ENCODE measurements around the gene PITHD1. TPM values are rescaled to one million over a fixed set of nuclear protein-coding genes. Genes with fewer than 3 reads are reported as not detected.

The PITHD1 gene
- total RNA-seq, 6 donors from 2014 or later, result 29.5 to 57.0 (median 45.1) TPM

GRCh38 chr1:23816906-23817305 is 38.7 kb downstream of the PITHD1 start:
- no peak for TF ChIP-seq POLR2A (IDR thresholded peaks at IDR 0.05)
- no peak for TF ChIP-seq EP300 (IDR thresholded peaks at IDR 0.05)
- no peak for TF ChIP-seq POLR2AphosphoS5 (IDR thresholded peaks at IDR 0.05)
- TF ChIP-seq, protein P1, sequence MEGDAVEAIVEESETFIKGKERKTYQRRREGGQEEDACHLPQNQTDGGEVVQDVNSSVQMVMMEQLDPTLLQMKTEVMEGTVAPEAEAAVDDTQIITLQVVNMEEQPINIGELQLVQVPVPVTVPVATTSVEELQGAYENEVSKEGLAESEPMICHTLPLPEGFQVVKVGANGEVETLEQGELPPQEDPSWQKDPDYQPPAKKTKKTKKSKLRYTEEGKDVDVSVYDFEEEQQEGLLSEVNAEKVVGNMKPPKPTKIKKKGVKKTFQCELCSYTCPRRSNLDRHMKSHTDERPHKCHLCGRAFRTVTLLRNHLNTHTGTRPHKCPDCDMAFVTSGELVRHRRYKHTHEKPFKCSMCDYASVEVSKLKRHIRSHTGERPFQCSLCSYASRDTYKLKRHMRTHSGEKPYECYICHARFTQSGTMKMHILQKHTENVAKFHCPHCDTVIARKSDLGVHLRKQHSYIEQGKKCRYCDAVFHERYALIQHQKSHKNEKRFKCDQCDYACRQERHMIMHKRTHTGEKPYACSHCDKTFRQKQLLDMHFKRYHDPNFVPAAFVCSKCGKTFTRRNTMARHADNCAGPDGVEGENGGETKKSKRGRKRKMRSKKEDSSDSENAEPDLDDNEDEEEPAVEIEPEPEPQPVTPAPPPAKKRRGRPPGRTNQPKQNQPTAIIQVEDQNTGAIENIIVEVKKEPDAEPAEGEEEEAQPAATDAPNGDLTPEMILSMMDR (IDR thresholded peaks at IDR 0.05), result no peak
- no peak overlapping the region for H3K27ac ChIP-seq
- ATAC-seq (ENCODE audit: low FRiP score in 2 of 2) (no peak), DNase-seq (no peak)
- peaks cover 6 to 76% (median 56%) of the 10 kb centered on the region in 4 donors for H3K36me3 ChIP-seq
- no peak overlapping the region for H3K4me3 ChIP-seq
- no peaks in the 10 kb centered on the region for H3K4me1 ChIP-seq
- no peaks in the 10 kb centered on the region for H3K27me3 ChIP-seq
- H3K9me3 ChIP-seq, result no peaks in the 10 kb centered on the region

DNA sequence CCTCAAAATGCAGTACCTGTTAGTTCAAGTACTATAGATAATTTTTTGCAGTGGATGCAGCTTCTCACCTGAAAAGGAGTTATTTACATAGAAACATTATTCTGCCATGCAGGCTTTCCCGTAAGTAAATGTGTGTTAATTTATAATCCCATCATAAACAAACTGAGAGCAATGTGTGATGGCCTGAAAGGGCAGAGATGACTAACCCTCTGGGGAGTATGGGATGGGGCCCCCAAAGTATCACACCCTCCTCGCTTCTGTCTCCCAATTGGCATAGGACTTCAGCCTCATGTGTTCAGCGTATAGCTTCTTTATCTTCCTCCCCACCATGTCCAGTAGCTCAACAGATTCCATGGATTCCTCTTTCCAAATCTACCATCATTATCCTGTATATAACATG is 39.4 kb downstream of the PITHD1 start:
- DNase-seq, result no peak
- ATAC-seq (ENCODE audit: low FRiP score in 2 of 2), result no peak
- TF ChIP-seq POLR2A (IDR thresholded peaks at IDR 0.05), result no peak
- no peak for TF ChIP-seq EP300 (IDR thresholded peaks at IDR 0.05)
- TF ChIP-seq POLR2AphosphoS5 (IDR thresholded peaks at IDR 0.05), result no peak
- Histone ChIP-seq H3K9me3 (no peaks in the 10 kb centered on the region), H3K27ac (no peak overlapping the region), H3K36me3 (peaks cover 6 to 69% (median 53%) of the 10 kb centered on the region in 4 donors), H3K4me3 (no peak overlapping the region), H3K27me3 (no peaks in the 10 kb centered on the region), H3K4me1 (no peaks in the 10 kb centered on the region)
- WGBS, 2 donors, result 84 to 98% methylated on average over 3 of the region's 3 CpGs

DNA sequence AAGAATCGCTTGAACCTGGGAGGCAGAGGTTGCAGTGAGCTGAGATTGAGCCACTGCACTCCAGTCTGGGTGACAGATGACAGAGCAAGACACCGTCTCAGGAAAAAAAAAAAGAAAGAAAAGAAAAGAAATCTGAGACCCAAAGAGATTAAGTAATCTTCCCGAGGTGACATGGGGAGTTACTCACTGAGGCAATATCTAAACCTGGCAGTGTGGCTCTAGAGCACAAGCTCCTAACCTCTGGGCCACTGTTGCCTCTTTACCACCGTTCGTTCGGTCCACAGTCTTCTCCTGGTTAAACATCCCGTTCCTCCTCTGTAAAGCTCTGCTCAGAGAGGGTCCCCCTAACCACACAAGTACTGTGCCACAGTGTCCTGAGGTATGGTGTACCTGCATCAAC is 45.5 kb downstream of the PITHD1 start:
- TF ChIP-seq EP300 (IDR thresholded peaks at IDR 0.05), result no peak
- TF ChIP-seq POLR2AphosphoS5 (IDR thresholded peaks at IDR 0.05), result no peak
- no peak for TF ChIP-seq POLR2A (IDR thresholded peaks at IDR 0.05)
- TF ChIP-seq, protein P1 (IDR thresholded peaks at IDR 0.05), result no peak
- Histone ChIP-seq H3K27me3 (no peaks in the 10 kb centered on the region), H3K27ac (no peak overlapping the region), H3K36me3 (peaks cover 0 to 9% (median 4%) of the 10 kb centered on the region in 4 donors), H3K9me3 (no peaks in the 10 kb centered on the region), H3K4me1 (peaks cover 7 to 13% (median 9%) of the 10 kb centered on the region in 4 donors), H3K4me3 (no peak overlapping the region)
- ATAC-seq (ENCODE audit: low FRiP score in 2 of 2) (no peak), DNase-seq (no peak)
- 81 to 83% methylated on average over 7 of the region's 7 CpGs for WGBS, 2 donors

GRCh38 chr1:23824711-23825075 is 46.5 kb downstream of the PITHD1 start:
- Histone ChIP-seq H3K9me3 (no peaks in the 10 kb centered on the region), H3K27me3 (no peaks in the 10 kb centered on the region), H3K36me3 (peaks cover 0 to 3% (median 0%) of the 10 kb centered on the region in 4 donors), H3K4me1 (peaks cover 7 to 13% (median 9%) of the 10 kb centered on the region in 4 donors), H3K4me3 (peak overlapping the region; percentile 72 to 96 (median 82)), H3K27ac (peak overlapping the region; percentile 91 to 98 (median 94))
- TF ChIP-seq POLR2A (IDR thresholded peaks at IDR 0.05), result no peak
- TF ChIP-seq, protein P1 (IDR thresholded peaks at IDR 0.05), result no peak
- no peak for TF ChIP-seq EP300 (IDR thresholded peaks at IDR 0.05)
- TF ChIP-seq POLR2AphosphoS5 (IDR thresholded peaks at IDR 0.05), result no peak
- 4 to 9% methylated on average over 8 of the region's 8 CpGs for WGBS, 2 donors
- DNase-seq, result no peak
- peak in 1 of 2 donors; percentile 15 for ATAC-seq (ENCODE audit: low FRiP score in 2 of 2)

DNA sequence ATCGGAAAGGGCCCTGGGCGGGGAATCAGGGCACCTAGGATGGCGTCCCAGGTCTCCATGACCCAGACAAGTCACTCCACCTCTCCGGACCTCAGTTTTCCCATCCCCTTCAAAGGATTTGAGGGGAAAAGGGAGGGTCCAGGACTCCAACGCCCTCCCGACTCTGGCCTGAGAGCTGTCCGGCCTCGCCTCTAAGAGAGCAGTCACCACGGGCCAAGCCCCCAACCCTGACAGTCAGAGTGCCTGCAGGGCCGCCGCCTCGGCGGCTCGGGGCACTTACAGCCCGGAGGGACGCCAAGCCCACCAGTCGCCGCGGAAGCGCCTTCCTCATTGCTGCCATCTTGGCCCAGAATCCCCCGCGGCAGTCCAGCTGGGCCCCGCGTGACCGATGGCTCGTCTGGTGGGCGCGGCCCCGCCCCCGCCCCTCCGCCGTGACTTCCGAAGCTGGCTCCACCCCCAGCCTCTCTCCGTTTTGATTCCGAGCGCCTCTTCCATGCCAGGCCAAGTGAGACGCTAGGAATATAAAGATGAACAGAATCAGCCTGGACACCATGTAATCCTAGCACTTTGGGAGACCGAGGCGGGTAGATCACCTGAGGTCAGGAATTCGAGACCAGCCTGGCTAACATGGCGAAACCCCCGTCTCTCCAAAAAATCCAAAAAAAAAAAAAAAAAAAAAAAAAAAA is 47.0 kb downstream of the PITHD1 start, which contains the start of gene HMGCL:
Gene HMGCL, minus strand, starts transcription at position 354 of the 686 bp plus-strand sequence. Its CDS starts 14 bp downstream, at position 340.
- Histone ChIP-seq H3K9me3 (no peaks in the 10 kb centered on the region), H3K4me3 (peak within 1 kb of the TSS; percentile 72 to 96 (median 82)), H3K4me1 (peaks cover 7 to 13% (median 9%) of the 10 kb centered on the region in 4 donors), H3K27me3 (no peaks in the 10 kb centered on the region), H3K36me3 (no peaks in the 10 kb centered on the region), H3K27ac (peak within 1 kb of the TSS; percentile 91 to 98 (median 94))
- TF ChIP-seq POLR2A (IDR thresholded peaks at IDR 0.05) (peak; percentile 47 to 94 (median 89)), POLR2AphosphoS5 (IDR thresholded peaks at IDR 0.05) (peak; percentile 97), EP300 (IDR thresholded peaks at IDR 0.05) (peak in 1 of 4 donors; percentile 49)
- TF ChIP-seq, protein P1 (IDR thresholded peaks at IDR 0.05), result no peak
- ATAC-seq (ENCODE audit: low FRiP score in 2 of 2) (peak; percentile 97 to 100), DNase-seq (peak; percentile 94 to 98)
- WGBS, 2 donors, result 1% methylated on average over 12 to 36 of the region's 42 CpGs

Measured in upper lobe of left lung (tissue), 6 donors.